ENCODE results near the gene SAMD1. TPM values are rescaled to one million over a fixed set of nuclear protein-coding genes. Genes with fewer than 3 reads are reported as not detected.

The SAMD1 gene
- total and polyA plus RNA-seq, 9 of the 15 experiments (the other 6 are each of a cell fraction or from before 2014, with no cell fraction given), result 2.9 to 96.0 (median 43.5) TPM

DNA sequence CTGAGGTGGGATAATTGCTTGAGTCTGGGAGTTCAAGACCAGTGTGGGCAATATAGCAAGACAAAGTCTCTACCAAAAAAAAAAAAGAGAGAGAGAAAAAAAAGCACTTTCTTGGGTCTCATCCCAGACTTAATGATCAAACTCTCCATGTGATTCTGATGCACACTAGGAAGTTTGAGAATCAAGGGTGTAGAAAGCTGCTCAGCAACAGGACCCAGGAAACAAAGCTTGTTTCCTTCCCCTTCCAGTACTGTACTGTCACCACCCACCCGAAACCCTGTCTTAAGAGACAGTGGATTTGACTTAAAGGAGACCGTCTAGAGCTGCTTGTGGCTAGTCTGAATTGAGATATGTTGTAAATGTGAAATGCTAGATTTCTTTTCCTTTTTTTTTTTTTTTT, 12.1 kb downstream of the SAMD1 start:
- H3K9me3 ChIP-seq (replicated peaks; ENCODE audit: control insufficient read depth, insufficient read depth, low read depth, low read length), result no peaks in the 10 kb centered on the region
- H3K4me1 ChIP-seq (replicated peaks in 1 of 2; ENCODE audit: control insufficient read depth in 2 of 2, insufficient read depth in 2 of 2, low read length in 2 of 2), result peaks cover 13 to 42% of the 10 kb centered on the region in 2 experiments; a peak in 4 of 5 replicates
- H2AFZ ChIP-seq (ENCODE audit: low read depth, low read length), result no peak overlapping the region
- no peak overlapping the region for H3K4me3 ChIP-seq
- ATAC-seq (no peak), DNase-seq (ENCODE audit: extremely low read depth in 1 of 4, low spot score in 3 of 4) (no peak), FAIRE-seq (no peak)
- no TSS peak for BruUV-seq (replicated peaks)
- in situ Hi-C loops (cut with MboI), result no loop called here
- H3K79me2 ChIP-seq (ENCODE audit: control insufficient read depth, insufficient read depth, low read length), result peaks cover 26% of the 10 kb centered on the region
- ChIA-PET POLR2A (no interaction called here), CTCF (ENCODE audit: low intra/inter-chr PET ratio) (no interaction called here)
- H3K27me3 ChIP-seq (ENCODE audit: control insufficient read depth in 2 of 2, insufficient read depth in 2 of 2, low read length in 2 of 2), result no peaks in the 10 kb centered on the region
- H3K9me1 ChIP-seq (ENCODE audit: control insufficient read depth, insufficient read depth, low read length), result no peaks in the 10 kb centered on the region
- no peaks in the 10 kb centered on the region for H4K20me1 ChIP-seq (replicated peaks; ENCODE audit: control insufficient read depth, insufficient read depth, low read length)
- H3K27ac ChIP-seq (ENCODE audit: extremely low read depth, low read depth, low read length), result no peak overlapping the region
- no peak overlapping the region for H3K4me2 ChIP-seq (ENCODE audit: insufficient read depth, low read length)
- WGBS (ENCODE audit: insufficient coverage, low coverage, missing lambda C conversion rate), result 50% methylated on average over 2 of the region's 2 CpGs
- intact Hi-C loops (cut with micrococcal nuclease), result no loop called here
- H3K9ac ChIP-seq (ENCODE audit: insufficient read depth in 1 of 2, low read depth in 2 of 2, low read length in 2 of 2), result no peak overlapping the region
- peaks cover 3% of the 10 kb centered on the region; the same call in 1 of the 3 replicates for H3K36me3 ChIP-seq (ENCODE audit: control insufficient read depth, insufficient read depth, low read length)
- no peak for TF ChIP-seq FOXA1 (IDR thresholded peaks at IDR 0.05; ENCODE audit: borderline replicate concordance)
- no peak for TF ChIP-seq IRF2 (CRISPR knock-in tag; IDR thresholded peaks at IDR 0.05)
- TF ChIP-seq, protein P1, sequence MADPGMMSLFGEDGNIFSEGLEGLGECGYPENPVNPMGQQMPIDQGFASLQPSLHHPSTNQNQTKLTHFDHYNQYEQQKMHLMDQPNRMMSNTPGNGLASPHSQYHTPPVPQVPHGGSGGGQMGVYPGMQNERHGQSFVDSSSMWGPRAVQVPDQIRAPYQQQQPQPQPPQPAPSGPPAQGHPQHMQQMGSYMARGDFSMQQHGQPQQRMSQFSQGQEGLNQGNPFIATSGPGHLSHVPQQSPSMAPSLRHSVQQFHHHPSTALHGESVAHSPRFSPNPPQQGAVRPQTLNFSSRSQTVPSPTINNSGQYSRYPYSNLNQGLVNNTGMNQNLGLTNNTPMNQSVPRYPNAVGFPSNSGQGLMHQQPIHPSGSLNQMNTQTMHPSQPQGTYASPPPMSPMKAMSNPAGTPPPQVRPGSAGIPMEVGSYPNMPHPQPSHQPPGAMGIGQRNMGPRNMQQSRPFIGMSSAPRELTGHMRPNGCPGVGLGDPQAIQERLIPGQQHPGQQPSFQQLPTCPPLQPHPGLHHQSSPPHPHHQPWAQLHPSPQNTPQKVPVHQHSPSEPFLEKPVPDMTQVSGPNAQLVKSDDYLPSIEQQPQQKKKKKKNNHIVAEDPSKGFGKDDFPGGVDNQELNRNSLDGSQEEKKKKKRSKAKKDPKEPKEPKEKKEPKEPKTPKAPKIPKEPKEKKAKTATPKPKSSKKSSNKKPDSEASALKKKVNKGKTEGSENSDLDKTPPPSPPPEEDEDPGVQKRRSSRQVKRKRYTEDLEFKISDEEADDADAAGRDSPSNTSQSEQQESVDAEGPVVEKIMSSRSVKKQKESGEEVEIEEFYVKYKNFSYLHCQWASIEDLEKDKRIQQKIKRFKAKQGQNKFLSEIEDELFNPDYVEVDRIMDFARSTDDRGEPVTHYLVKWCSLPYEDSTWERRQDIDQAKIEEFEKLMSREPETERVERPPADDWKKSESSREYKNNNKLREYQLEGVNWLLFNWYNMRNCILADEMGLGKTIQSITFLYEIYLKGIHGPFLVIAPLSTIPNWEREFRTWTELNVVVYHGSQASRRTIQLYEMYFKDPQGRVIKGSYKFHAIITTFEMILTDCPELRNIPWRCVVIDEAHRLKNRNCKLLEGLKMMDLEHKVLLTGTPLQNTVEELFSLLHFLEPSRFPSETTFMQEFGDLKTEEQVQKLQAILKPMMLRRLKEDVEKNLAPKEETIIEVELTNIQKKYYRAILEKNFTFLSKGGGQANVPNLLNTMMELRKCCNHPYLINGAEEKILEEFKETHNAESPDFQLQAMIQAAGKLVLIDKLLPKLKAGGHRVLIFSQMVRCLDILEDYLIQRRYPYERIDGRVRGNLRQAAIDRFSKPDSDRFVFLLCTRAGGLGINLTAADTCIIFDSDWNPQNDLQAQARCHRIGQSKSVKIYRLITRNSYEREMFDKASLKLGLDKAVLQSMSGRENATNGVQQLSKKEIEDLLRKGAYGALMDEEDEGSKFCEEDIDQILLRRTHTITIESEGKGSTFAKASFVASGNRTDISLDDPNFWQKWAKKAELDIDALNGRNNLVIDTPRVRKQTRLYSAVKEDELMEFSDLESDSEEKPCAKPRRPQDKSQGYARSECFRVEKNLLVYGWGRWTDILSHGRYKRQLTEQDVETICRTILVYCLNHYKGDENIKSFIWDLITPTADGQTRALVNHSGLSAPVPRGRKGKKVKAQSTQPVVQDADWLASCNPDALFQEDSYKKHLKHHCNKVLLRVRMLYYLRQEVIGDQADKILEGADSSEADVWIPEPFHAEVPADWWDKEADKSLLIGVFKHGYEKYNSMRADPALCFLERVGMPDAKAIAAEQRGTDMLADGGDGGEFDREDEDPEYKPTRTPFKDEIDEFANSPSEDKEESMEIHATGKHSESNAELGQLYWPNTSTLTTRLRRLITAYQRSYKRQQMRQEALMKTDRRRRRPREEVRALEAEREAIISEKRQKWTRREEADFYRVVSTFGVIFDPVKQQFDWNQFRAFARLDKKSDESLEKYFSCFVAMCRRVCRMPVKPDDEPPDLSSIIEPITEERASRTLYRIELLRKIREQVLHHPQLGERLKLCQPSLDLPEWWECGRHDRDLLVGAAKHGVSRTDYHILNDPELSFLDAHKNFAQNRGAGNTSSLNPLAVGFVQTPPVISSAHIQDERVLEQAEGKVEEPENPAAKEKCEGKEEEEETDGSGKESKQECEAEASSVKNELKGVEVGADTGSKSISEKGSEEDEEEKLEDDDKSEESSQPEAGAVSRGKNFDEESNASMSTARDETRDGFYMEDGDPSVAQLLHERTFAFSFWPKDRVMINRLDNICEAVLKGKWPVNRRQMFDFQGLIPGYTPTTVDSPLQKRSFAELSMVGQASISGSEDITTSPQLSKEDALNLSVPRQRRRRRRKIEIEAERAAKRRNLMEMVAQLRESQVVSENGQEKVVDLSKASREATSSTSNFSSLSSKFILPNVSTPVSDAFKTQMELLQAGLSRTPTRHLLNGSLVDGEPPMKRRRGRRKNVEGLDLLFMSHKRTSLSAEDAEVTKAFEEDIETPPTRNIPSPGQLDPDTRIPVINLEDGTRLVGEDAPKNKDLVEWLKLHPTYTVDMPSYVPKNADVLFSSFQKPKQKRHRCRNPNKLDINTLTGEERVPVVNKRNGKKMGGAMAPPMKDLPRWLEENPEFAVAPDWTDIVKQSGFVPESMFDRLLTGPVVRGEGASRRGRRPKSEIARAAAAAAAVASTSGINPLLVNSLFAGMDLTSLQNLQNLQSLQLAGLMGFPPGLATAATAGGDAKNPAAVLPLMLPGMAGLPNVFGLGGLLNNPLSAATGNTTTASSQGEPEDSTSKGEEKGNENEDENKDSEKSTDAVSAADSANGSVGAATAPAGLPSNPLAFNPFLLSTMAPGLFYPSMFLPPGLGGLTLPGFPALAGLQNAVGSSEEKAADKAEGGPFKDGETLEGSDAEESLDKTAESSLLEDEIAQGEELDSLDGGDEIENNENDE (IDR thresholded peaks at IDR 0.05; ENCODE audit: low read depth, low read length), result no peak
- no peak for TF ChIP-seq CUX1 (CRISPR knock-in tag; IDR thresholded peaks at IDR 0.05)
- TF ChIP-seq TRIM28 (IDR thresholded peaks at IDR 0.05), result no peak
- no peak for TF ChIP-seq ZNF699 (CRISPR knock-in tag; IDR thresholded peaks at IDR 0.05; ENCODE audit: insufficient replicate concordance)
- no peak for TF ChIP-seq MAFG (tag; conservative IDR thresholded peaks at IDR 0.05)
